ENCODE data around the gene TBL1X.
"Not testable (repeated sequence)": the region's sequence is repeated elsewhere in the genome, so short reads cannot be mapped to it uniquely, and the experiment has no call there.

Gene TBL1X

GRCh38 chrX:9459186-9459748, 5.6 kb upstream of the TBL1X start:
- DNase-seq: no peak

- no peak for DNase-seq
Observed at GRCh38 chrX:9461087-9461486, 3.8 kb upstream of the TBL1X start.

GRCh38 chrX:9462456-9462855, 2.4 kb upstream of the TBL1X start:
- no peak for DNase-seq

GRCh38 chrX:9465380-9466123, 694 bp downstream of the TBL1X start:
- peak; percentile 46 for DNase-seq

- peak; percentile 28 for DNase-seq
Observed at GRCh38 chrX:9466124-9466495, 1.3 kb downstream of the TBL1X start.

- peak; percentile 28 for DNase-seq
Observed at GRCh38 chrX:9466736-9467135, 1.9 kb downstream of the TBL1X start.

GRCh38 chrX:9467146-9467545, 2.3 kb downstream of the TBL1X start:
- DNase-seq: no peak

- no peak for DNase-seq
Observed at GRCh38 chrX:9467751-9468150, 2.9 kb downstream of the TBL1X start.

GRCh38 chrX:9471571-9471985, 6.7 kb downstream of the TBL1X start:
- no peak for DNase-seq

- DNase-seq: no peak
Observed at GRCh38 chrX:9473708-9474107, 8.8 kb downstream of the TBL1X start.

GRCh38 chrX:9475417-9475816, 10.6 kb downstream of the TBL1X start:
- DNase-seq: not testable (repeated sequence)

GRCh38 chrX:9475984-9476383, 11.1 kb downstream of the TBL1X start:
- no peak for DNase-seq

GRCh38 chrX:9476810-9477575, 12.1 kb downstream of the TBL1X start:
- DNase-seq: no peak

GRCh38 chrX:9482408-9482807, 17.6 kb downstream of the TBL1X start:
- DNase-seq: no peak

- no peak for DNase-seq
Observed at GRCh38 chrX:9482837-9483236, 18.0 kb downstream of the TBL1X start.

- DNase-seq: no peak
Observed at GRCh38 chrX:9483376-9483775, 18.5 kb downstream of the TBL1X start.

- no peak for DNase-seq
Observed at GRCh38 chrX:9486786-9487387, 22.0 kb downstream of the TBL1X start.

GRCh38 chrX:9488586-9488985, 23.7 kb downstream of the TBL1X start:
- no peak for DNase-seq

GRCh38 chrX:9489234-9489633, 24.4 kb downstream of the TBL1X start:
- no peak for DNase-seq

GRCh38 chrX:9492901-9493300, 28.0 kb downstream of the TBL1X start:
- DNase-seq: no peak

- DNase-seq: no peak
Observed at GRCh38 chrX:9493936-9494335, 29.1 kb downstream of the TBL1X start.

- no peak for DNase-seq
Observed at GRCh38 chrX:9494771-9495170, 29.9 kb downstream of the TBL1X start.

- DNase-seq: no peak
Observed at GRCh38 chrX:9495496-9495895, 30.6 kb downstream of the TBL1X start.

- DNase-seq: no peak
Observed at GRCh38 chrX:9498236-9498635, 33.4 kb downstream of the TBL1X start.

Data from CD4-positive, alpha-beta T cell treated with Interleukin-17A for 4 hours (primary cell).